A549 (cell line): Measurements from ENCODE around the gene USP13. TPM values are rescaled to one million over a fixed set of nuclear protein-coding genes. Genes with fewer than 3 reads are reported as not detected.
A peak's percentile ranks its signal among the peaks of the same experiment; 100 is the strongest.

Source experiments
- ATAC-seq, 2 experiments: fragments of 200-7000 bp in 1 of 2; fragments of >200 bp in 1 of 2; cut with Nextera tagmentation in 1 of 2; cut with Tn5 transposase in 1 of 2; 3 replicates each; pipeline versions ENCODE4 v1.8.0 to v1.9.1; 2018 to 2020; ENCODE audit warnings: mild to moderate bottlenecking in 1 of 2, moderate library complexity in 1 of 2
- CTCF ChIA-PET: fragments of 300-600 bp; sonication (Branson Sonifier 250); formaldehyde crosslinking; extraction: SDS; loops from one replicate; lab custom pipeline; 2021; ENCODE audit warnings: antibody characterized with exemption, inconsistent platforms; lab: Yijun Ruan, JAX
- POLR2A ChIA-PET: fragments of 350-600 bp; formaldehyde crosslinking; extraction: SDS; loops from one replicate; lab custom pipeline; 2021; ENCODE audit warnings: antibody characterized with exemption, inconsistent platforms; lab: Yijun Ruan, JAX
- DNase-seq, 2 experiments: peaks; one replicate each; pipeline versions ENCODE4 v3.0.0 to v3.0.0-alpha.2; 2011 to 2016; ENCODE audit warnings: low read depth in 1 of 2, low spot score in 1 of 2
- FAIRE-seq: peaks from 2 replicates; lab custom pipeline; 2011; peaks lifted over from hg19 to GRCh38; lab: Jason Lieb, UNC
- H3K27ac ChIP-seq, 2 experiments: fragments of >200 bp; sonication (Bioruptor Twin); formaldehyde crosslinking; 3 replicates each; pipeline ENCODE4 v1.5.1; 2016 to 2017
- H3K4me1 ChIP-seq: fragments of >200 bp; sonication (Bioruptor Twin); formaldehyde crosslinking; 3 replicates; pipeline ENCODE4 v1.6.1; 2016
- H3K4me2 ChIP-seq: fragments of >200 bp; sonication (Bioruptor Twin); formaldehyde crosslinking; 3 replicates; pipeline ENCODE4 v1.6.1; 2016
- H3K4me3 ChIP-seq: fragments of >200 bp; sonication (Bioruptor Twin); formaldehyde crosslinking; 3 replicates; pipeline ENCODE4 v1.5.1; 2016
- H3K9me3 ChIP-seq: fragments of >200 bp; sonication (Bioruptor Twin); formaldehyde crosslinking; 3 replicates; pipeline ENCODE4 v1.6.1; 2016
- ATOH8 ChIP-seq: fragments of 250-450 bp; sonication (Bioruptor Pico); IDR thresholded peaks from 2 replicates; pipeline ENCODE4 v1.5.0; 2020; ENCODE audit warnings: low read depth, mild to moderate bottlenecking, moderate library complexity
- E2F6 ChIP-seq: IDR thresholded peaks from 2 replicates; pipeline ENCODE4 v1.6.1; 2012; ENCODE audit warnings: low read depth, borderline replicate concordance
- EP300 ChIP-seq, 2 experiments: fragments of >200 bp; sonication (Bioruptor Twin); formaldehyde crosslinking; IDR thresholded peaks; 2 replicates in 1 of 2; 3 replicates in 1 of 2; pipeline ENCODE4 v1.6.1; 2016 to 2017
- FOSB ChIP-seq: fragments of 250-450 bp; sonication (Bioruptor Pico); IDR thresholded peaks from 2 replicates; pipeline ENCODE4 v1.5.0; 2020; ENCODE audit warnings: mild to moderate bottlenecking, moderate library complexity
- FOSL2 ChIP-seq, 2 experiments: fragments of 450-650 bp in 1 of 2; fragments of >200 bp in 1 of 2; sonication (Bioruptor Twin) in 1 of 2; formaldehyde crosslinking; IDR thresholded peaks; 2 replicates each; pipeline versions ENCODE4 v1.5.0 to v1.6.1; 2016 to 2020; ENCODE audit warnings: mild to moderate bottlenecking in 1 of 2, moderate library complexity in 1 of 2
- FOXS1 ChIP-seq: fragments of 250-450 bp; sonication (Bioruptor Pico); IDR thresholded peaks from 2 replicates; pipeline ENCODE4 v1.5.0; 2020; ENCODE audit warnings: mild to moderate bottlenecking, moderate library complexity
- GATA3 ChIP-seq: IDR thresholded peaks from 2 replicates; pipeline ENCODE4 v1.6.1; 2012; ENCODE audit warnings: borderline replicate concordance
- HMGXB4 ChIP-seq: fragments of 250-450 bp; sonication (Bioruptor Pico); IDR thresholded peaks from 2 replicates; pipeline ENCODE4 v1.5.0; 2021; ENCODE audit warnings: mild to moderate bottlenecking, moderate library complexity, borderline replicate concordance
- JUNB ChIP-seq: fragments of >200 bp; sonication (Bioruptor Twin); formaldehyde crosslinking; IDR thresholded peaks from 2 replicates; pipeline ENCODE4 v1.6.1; 2016
- KDM1A ChIP-seq: fragments of 200-600 bp; sonication (generic); IDR thresholded peaks from 2 replicates; pipeline ENCODE4 v1.6.1; 2016; ENCODE audit warnings: low read depth, mild to moderate bottlenecking
- KDM5A ChIP-seq: fragments of 200-600 bp; sonication (generic); IDR thresholded peaks from 2 replicates; pipeline ENCODE4 v1.6.1; 2016; ENCODE audit warnings: antibody characterized with exemption, mild to moderate bottlenecking
- MYC ChIP-seq: IDR thresholded peaks from 2 replicates; pipeline ENCODE4 v1.6.1; 2012; ENCODE audit warnings: mild to moderate bottlenecking, inconsistent platforms, low read length, improper control_type of control experiment, borderline replicate concordance
- POLR2A ChIP-seq: IDR thresholded peaks from 2 replicates; pipeline ENCODE4 v1.6.1; 2012; ENCODE audit warnings: mild to moderate bottlenecking, low read length
- RAD21 ChIP-seq, 2 experiments: fragments of >200 bp in 1 of 2; sonication (Bioruptor Twin) in 1 of 2; formaldehyde crosslinking in 1 of 2; IDR thresholded peaks in 1 of 2; conservative IDR thresholded peaks in 1 of 2; 2 replicates in 1 of 2; 3 replicates in 1 of 2; pipeline ENCODE4 v1.6.1; 2012 to 2018; ENCODE audit warnings: inconsistent platforms in 1 of 2
- RCOR1 ChIP-seq: fragments of 150-350 bp; IDR thresholded peaks from 2 replicates; pipeline ENCODE4 v1.6.1; 2014; ENCODE audit warnings: antibody characterized with exemption, low read length, low read depth
- RFX5 ChIP-seq: fragments of 450-650 bp; IDR thresholded peaks from 2 replicates; pipeline ENCODE4 v1.7.1; 2014; ENCODE audit warnings: antibody characterized with exemption, mild to moderate bottlenecking, moderate library complexity
- SMC3 ChIP-seq: fragments of >200 bp; sonication (Bioruptor Twin); formaldehyde crosslinking; IDR thresholded peaks from 3 replicates; pipeline ENCODE4 v1.6.1; 2018; ENCODE audit warnings: inconsistent platforms
- TFCP2L1 ChIP-seq: fragments of 250-450 bp; sonication (Bioruptor Pico); IDR thresholded peaks from 2 replicates; pipeline ENCODE4 v1.5.0; 2021; ENCODE audit warnings: mild to moderate bottlenecking
- TP53 ChIP-seq: fragments of 250-450 bp; sonication (Bioruptor Pico); IDR thresholded peaks from 2 replicates; pipeline ENCODE4 v1.5.0; 2021; ENCODE audit warnings: mild to moderate bottlenecking, moderate library complexity
- ZC3H11A ChIP-seq: fragments of 450-650 bp; IDR thresholded peaks from 2 replicates; pipeline ENCODE4 v1.6.1; 2014; ENCODE audit warnings: antibody characterized with exemption, mild to moderate bottlenecking
- ZSCAN20 ChIP-seq: fragments of 250-450 bp; sonication (Bioruptor Pico); IDR thresholded peaks from 2 replicates; pipeline ENCODE4 v1.8.0; 2022; ENCODE audit warnings: mild to moderate bottlenecking, moderate library complexity
- WGBS: methylation state at CpG from one replicate; pipeline ENCODE4 v1.1.6; 2017; ENCODE audit errors: missing lambda C conversion rate; 5-methylcytosine and 5-hydroxymethylcytosine counted together
- polyA plus RNA-seq, 4 experiments: library from polyadenylated mRNA; depleted of rRNA in 3 of 4; stranded (reverse); fragments of >200 nt; fragmentation: RNase III in 1 of 4; extraction: RNeasy Plus Mini Kit Qiagen cat#74134 plus additional on column Dnase treatment in 1 of 4; gene quantifications; 2 replicates in 3 of 4; 3 replicates in 1 of 4; pipeline ENCODE4 v1.2.3, GENCODE V29; 2011 to 2017
- TF ChIP-seq, protein P1 (sequence below): fragments of 200-600 bp; sonication (generic); IDR thresholded peaks from 2 replicates; pipeline ENCODE4 v1.6.1; 2016; ENCODE audit warnings: antibody characterized with exemption, mild to moderate bottlenecking, moderate library complexity
- TF ChIP-seq, protein P2 (sequence below): fragments of >200 bp; sonication (Bioruptor Twin); formaldehyde crosslinking; IDR thresholded peaks from 2 replicates; pipeline ENCODE4 v1.6.1; 2016
- TF ChIP-seq, protein P3 (sequence below): fragments of 450-650 bp; IDR thresholded peaks from 2 replicates; pipeline ENCODE4 v1.6.1; 2014; ENCODE audit warnings: antibody characterized with exemption

USP13 gene
- polyA plus RNA-seq, 2 of the 4 experiments (the other 2 are of a cell fraction) = 7.5 to 10.2 TPM

- FAIRE-seq = no peak
- TF ChIP-seq, protein P1, sequence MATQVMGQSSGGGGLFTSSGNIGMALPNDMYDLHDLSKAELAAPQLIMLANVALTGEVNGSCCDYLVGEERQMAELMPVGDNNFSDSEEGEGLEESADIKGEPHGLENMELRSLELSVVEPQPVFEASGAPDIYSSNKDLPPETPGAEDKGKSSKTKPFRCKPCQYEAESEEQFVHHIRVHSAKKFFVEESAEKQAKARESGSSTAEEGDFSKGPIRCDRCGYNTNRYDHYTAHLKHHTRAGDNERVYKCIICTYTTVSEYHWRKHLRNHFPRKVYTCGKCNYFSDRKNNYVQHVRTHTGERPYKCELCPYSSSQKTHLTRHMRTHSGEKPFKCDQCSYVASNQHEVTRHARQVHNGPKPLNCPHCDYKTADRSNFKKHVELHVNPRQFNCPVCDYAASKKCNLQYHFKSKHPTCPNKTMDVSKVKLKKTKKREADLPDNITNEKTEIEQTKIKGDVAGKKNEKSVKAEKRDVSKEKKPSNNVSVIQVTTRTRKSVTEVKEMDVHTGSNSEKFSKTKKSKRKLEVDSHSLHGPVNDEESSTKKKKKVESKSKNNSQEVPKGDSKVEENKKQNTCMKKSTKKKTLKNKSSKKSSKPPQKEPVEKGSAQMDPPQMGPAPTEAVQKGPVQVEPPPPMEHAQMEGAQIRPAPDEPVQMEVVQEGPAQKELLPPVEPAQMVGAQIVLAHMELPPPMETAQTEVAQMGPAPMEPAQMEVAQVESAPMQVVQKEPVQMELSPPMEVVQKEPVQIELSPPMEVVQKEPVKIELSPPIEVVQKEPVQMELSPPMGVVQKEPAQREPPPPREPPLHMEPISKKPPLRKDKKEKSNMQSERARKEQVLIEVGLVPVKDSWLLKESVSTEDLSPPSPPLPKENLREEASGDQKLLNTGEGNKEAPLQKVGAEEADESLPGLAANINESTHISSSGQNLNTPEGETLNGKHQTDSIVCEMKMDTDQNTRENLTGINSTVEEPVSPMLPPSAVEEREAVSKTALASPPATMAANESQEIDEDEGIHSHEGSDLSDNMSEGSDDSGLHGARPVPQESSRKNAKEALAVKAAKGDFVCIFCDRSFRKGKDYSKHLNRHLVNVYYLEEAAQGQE = no peak
- no peak for TF ChIP-seq TFCP2L1 (CRISPR knock-in tag)
- no peak for TF ChIP-seq SMC3
- no peak for TF ChIP-seq FOSL2 (IDR thresholded peaks at IDR 0.05)
- no peak for TF ChIP-seq FOSL2 (CRISPR knock-in tag; IDR thresholded peaks at IDR 0.05)
- TF ChIP-seq E2F6 = no peak
- TF ChIP-seq KDM1A = no peak
- TF ChIP-seq KDM5A = no peak
- no peak for TF ChIP-seq MYC
- TF ChIP-seq FOSB (CRISPR knock-in tag) = no peak
- no peak for TF ChIP-seq POLR2A
- TF ChIP-seq RFX5 = no peak
- TF ChIP-seq RAD21 (conservative IDR thresholded peaks at IDR 0.05 in 1 of 2, IDR thresholded peaks at IDR 0.05 in 1 of 2) = no peak
- TF ChIP-seq JUNB = no peak
- TF ChIP-seq TP53 (CRISPR knock-in tag) = no peak
- Histone ChIP-seq H3K9me3 (no peaks in the 10 kb centered on the region), H3K4me1 (peaks cover 7% of the 10 kb centered on the region; the same call in 1 of the 3 replicates), H3K27ac (no peak overlapping the region), H3K4me2 (no peak overlapping the region), H3K4me3 (no peak overlapping the region)
- DNase-seq = no peak
- no peak for ATAC-seq
- 74% methylated on average over 4 of the region's 4 CpGs for WGBS
- ChIA-PET CTCF (no interaction called here), POLR2A (no interaction called here)
Observed at GRCh38 chr3:179687967-179688535, 35.2 kb downstream of the USP13 start.

DNA sequence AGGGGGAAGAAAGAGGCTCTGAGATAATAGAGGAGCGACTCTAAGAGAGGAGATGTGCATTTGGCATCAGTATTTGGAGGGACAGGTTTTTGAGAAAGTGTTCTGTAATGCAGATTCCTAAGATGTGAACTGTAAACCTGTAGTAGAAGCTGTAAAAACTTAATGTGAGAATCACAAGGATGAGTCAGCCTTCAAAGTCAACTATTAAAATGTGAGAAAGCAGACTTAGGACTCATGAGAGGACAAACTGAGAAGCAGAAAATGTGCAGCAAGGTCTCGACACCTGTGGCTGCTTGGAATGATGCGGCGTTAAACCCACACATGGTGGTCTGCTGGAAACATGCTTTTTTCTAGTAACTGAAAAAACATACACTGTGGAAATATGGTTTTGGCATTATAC lies 36.0 kb downstream of the USP13 start:
- peak overlapping the region; percentile 25; the same call in 1 of the 3 replicates for H3K4me2 ChIP-seq
- H3K4me3 ChIP-seq = no peak overlapping the region
- WGBS = 76% methylated on average over 4 of the region's 4 CpGs
- H3K4me1 ChIP-seq = peaks cover 7% of the 10 kb centered on the region; the same call in 1 of the 3 replicates
- ChIA-PET CTCF (no interaction called here), POLR2A (no interaction called here)
- H3K9me3 ChIP-seq = no peaks in the 10 kb centered on the region
- TF ChIP-seq JUNB (no peak), POLR2A (no peak), GATA3 (no peak), ATOH8 (no peak), EP300 (IDR thresholded peaks at IDR 0.05) (no peak), RCOR1 (no peak), ZSCAN20 (CRISPR knock-in tag) (no peak), RAD21 (conservative IDR thresholded peaks at IDR 0.05 in 1 of 2, IDR thresholded peaks at IDR 0.05 in 1 of 2) (no peak), ZC3H11A (no peak), TFCP2L1 (CRISPR knock-in tag) (no peak), FOXS1 (no peak), HMGXB4 (no peak), KDM1A (no peak)
- TF ChIP-seq, protein P2, sequence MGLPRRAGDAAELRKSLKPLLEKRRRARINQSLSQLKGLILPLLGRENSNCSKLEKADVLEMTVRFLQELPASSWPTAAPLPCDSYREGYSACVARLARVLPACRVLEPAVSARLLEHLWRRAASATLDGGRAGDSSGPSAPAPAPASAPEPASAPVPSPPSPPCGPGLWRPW = no peak
- TF ChIP-seq, protein P3, sequence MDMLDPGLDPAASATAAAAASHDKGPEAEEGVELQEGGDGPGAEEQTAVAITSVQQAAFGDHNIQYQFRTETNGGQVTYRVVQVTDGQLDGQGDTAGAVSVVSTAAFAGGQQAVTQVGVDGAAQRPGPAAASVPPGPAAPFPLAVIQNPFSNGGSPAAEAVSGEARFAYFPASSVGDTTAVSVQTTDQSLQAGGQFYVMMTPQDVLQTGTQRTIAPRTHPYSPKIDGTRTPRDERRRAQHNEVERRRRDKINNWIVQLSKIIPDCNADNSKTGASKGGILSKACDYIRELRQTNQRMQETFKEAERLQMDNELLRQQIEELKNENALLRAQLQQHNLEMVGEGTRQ = no peak
- ATAC-seq = no peak
- no peak for FAIRE-seq
- DNase-seq = no peak
- no peak overlapping the region for H3K27ac ChIP-seq
